IPS DF 4.7 (cell line): ENCODE results near the gene STK24.

Source experiments
- DNase-seq: peaks from one replicate; pipeline ENCODE4 v3.0.0-alpha.2; 2013; ENCODE audit warnings: low spot score; ENCODE audit errors: extremely low read depth

Gene STK24

DNA sequence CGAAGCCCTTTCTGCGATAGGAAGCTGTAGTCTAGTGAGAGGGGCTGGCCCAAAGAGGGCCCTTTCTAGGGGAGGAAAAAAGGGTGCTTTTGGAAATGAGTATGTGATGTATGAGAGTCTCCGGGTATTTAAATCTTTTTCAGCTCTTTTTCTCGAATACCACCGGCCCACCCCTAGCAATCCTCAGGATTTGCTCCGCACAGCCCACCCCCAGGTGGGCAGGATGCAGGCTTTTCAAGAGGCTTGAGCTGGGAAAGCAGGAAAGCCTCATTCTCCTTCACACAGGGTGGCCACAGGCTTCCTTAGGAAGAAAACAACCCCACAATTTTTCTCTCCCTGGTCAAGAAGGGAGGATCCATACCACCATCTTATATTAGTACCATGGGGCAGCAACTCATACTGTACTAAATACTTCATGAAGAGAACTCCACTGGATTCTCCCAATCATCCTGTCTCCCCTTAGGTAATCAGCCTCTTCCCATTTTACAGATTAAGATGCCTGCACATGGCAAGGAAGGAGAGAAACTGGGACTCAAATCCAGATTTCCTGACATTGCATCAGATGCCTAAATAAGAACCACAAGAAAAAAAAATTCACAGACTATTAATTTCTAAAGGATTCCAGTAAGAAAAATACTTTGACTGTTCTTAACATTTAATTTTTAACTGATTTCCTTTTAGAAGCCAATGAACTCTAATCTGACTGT, 84.4 kb downstream of the STK24 start:
- DNase-seq: no peak

GRCh38 chr13:98490866-98491265, 86.0 kb downstream of the STK24 start:
- no peak for DNase-seq

DNA sequence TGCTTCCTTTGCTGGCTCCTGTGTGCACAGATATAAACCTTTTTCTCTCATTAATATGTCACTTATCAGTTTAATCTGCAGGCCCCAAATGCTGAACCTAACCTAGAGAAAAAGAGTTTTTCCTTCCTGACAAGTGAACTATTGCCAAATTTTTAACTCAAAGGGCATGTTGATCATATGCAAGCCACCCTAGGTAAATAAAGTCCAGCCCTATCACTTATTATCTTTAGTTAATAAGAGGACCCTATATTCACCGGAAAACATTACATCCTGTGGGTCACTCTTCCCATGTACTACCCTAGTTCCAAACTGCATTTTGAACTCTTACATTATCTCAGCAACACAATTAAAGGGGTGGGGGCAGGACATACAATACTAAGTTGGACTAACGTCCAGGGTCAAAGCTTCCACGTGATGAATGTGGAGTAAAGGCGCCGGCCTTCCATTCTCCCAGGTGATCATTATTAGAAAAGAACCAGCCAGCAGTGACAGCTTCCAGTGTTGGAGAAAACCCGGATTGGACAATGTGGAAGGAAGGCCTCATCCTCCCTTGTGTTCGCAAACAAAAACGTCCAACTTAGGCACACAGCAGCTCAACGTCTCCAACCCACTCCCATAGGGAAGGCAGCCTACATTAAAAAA, 86.6 kb downstream of the STK24 start:
- no peak for DNase-seq

GRCh38 chr13:98489446-98490194, 87.3 kb downstream of the STK24 start:
- DNase-seq: no peak

DNA sequence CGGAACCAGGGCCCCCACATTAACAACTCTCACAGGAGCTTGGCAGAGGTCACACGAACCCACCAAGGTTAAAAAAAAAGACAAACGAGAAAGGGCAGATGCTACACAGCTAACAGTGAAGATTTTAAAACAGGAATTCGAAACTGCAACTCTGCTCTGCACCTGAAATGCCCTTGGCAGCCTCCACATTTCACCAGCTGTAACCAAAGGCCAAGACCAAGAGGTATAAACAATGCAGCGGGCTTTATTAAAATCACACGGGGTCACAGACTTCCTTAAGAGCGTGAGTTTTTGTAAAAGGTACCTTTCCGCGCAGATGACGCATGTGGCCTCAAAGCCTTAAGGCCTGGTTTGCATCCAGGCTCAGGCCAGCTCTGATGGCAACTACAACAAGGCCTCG, 88.2 kb downstream of the STK24 start:
- DNase-seq: no peak

GRCh38 chr13:98487522-98487921, 89.4 kb downstream of the STK24 start:
- no peak for DNase-seq

DNA sequence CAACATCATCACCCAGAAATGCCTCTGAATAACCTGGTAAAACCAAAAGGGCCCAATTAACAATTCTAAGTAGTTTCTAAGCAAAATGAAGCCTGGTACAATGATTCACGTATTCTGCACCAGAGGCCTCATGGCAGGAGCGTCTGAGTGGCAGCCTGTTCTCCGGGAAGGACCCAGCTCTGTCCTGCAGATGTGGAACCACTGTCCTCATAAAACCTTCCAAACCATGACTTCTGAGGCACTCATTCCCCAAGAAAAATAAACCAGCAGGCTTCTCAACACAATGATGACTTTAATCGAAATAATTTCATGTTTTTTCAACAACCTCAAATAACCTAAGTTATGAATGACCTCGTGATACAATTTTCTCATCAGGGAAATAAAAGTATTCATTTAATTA, 89.9 kb downstream of the STK24 start:
- no peak for DNase-seq

DNA sequence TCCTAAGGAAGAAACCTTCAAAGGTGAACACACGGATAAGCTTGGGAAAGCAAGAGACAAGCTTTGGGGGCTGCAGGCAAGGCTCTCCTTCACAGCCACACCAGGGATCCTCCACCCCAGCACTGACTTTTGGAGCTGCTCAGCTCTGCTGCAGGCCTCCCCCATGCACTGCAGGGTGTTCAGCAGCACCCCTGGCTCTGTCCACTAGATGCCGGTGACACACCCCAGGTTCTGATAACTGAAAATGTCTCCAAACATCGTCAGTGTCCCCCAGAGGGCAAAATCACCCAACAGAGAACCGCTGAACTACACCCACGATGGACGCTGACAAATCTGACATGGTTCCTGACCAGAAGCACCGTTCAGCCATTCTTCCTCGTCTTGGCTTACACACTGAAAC, 90.5 kb downstream of the STK24 start:
- DNase-seq: no peak

- DNase-seq: no peak
Observed at GRCh38 chr13:98485561-98485960, 91.3 kb downstream of the STK24 start.

DNA sequence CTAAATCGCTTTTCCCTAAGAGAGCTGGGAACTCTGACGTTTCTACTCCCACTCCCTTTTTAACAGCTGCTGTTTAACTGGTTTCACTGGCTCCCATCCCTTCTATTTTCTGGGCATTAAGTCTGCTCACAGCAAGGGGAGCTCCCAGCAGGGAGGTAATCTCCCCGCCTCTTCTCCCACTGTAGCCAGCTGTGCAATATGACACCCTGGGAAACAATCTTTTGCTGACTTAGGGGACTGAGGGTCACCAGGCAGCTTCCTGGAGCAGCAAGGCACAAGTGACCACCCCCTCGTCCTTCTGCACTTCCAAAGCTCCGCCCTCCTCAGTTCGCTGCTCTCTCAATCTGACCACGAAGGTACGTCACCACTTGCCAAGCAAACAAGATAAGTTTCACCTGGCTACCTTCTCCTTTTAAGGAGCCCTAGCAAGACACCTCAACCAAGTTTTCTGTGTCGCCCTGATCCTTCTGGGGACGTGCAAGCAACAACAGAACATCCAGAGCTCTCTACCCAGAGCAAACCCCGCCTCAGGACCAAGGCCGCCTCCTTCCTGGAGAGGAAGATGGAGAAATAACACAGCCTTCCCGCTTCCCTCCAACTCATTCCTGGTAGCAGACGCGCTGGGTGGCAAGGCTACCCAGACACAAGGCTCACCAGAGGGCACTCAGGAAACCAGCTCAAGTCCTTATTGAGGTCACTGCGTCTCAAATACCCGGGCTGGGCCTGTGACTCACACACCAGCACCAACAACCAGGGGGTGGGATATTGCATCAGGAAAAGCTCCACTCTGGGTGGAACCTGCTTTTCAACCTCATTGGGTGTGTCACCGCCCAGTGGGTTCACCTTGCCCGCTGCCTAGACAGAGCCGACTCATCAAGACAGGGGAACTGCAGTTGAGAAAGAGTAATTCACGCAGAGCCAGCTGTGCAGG, 92.4 kb downstream of the STK24 start:
- no peak for DNase-seq

DNA sequence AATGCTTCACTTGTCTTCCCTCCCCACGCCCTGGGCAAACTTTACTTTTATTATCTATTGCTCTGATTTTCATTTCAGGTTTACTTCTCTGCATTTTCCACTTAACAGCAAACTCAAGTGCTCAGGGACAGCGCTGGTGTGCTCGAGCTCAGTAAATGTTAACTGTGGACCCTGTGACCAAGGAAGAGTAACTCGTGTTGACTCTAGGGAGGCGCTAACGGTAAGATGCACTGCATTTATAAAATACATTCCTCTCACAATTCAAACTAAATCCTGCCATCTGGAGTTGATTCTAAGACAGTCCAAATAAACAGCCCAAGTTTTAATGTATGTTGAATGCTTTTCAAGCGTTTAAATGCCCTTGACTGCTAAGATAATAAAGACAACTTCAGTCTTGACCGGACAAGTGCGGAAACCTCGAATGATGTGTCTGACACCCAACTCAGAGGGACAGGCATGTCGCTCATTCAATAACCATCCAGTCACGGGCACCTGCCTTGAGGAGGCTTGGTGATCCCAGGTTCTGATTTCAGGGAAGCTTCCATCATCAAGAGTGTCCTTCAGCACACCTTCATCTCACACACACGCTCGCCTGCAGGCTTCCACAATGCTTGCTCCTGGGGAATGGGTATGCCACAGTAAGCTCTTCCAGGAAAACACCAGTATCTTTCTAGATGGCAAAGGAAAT, 93.2 kb downstream of the STK24 start:
- no peak for DNase-seq

- no peak for DNase-seq
Observed at GRCh38 chr13:98482476-98483444, 94.1 kb downstream of the STK24 start.

GRCh38 chr13:98480915-98481877, 95.7 kb downstream of the STK24 start:
- DNase-seq: no peak

GRCh38 chr13:98479496-98480003, 97.4 kb downstream of the STK24 start:
- no peak for DNase-seq

DNA sequence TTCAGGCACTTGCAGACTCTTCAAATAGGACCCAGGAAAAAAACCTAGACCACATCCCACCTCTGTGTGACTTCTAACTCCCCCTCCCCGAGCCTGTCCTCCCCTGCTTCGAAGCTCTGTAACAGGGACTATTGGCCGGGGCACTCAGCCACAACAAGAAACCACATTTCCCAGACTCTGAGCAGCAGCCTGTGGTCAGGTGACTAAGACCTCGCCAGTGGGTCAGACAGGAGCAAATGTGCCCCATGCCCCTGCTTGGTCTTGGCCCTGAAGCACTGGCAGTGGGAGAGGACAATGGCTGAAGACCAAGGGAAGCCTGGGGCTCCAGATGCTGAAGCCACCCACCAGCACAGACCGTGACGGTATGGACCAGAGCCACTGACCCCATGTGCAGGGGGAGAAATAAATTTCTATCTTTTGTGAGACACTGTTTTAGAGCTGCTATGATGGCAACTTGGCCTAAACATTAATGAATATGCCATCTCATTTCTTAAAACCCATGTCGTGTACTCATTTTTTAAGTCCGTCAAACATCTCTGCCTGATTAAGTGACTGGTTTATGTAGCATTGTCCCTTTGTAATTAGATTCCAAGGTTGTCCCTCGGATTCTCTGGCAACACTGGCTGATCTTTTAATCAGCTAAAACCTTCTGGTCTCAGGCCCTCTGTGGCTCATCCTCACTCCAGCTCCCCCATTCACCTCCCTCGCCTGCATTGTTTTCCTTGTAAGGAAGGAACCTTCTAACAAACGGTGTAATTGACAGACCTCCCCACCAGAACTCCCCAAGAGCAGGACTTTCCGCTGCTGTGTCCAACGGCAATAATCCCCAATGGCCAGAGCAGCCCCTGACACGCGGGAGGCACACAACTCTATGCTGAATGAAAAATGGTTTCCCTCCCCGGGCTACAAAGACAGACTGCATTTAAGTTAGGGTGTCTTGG, 98.4 kb downstream of the STK24 start:
- no peak for DNase-seq

GRCh38 chr13:98476538-98476966, 100.4 kb downstream of the STK24 start:
- no peak for DNase-seq

DNA sequence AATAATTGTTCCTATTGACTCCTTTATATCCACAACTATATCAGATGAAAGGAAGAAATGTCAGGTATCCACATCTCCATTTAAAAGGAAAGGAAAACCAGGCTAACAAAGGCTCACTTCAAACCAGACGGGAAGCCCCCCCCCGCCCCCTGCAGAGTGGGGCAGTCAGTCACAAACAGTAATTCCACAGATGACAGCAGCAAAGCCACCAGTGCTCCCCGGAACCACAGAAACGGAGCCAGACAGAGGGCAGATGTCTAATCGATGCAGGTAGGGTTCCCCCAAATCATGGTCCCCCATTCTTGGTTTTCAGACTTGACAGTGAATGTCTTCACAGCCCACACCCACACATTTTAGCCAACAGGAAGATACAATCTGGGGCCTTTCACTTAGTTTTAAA, 100.8 kb downstream of the STK24 start:
- DNase-seq: no peak
